Stimulated activated CD8-positive, alpha-beta memory T cell treated with anti-CD3 and anti-CD28 coated beads, Interleukin-2, amount 100 ng/mL, for 1 hour (primary cell): ENCODE results near the gene CDC7.

Experiments
- DNase-seq, 2 donors: peaks; one replicate each; pipeline ENCODE4 v3.0.0-alpha.2; 2020; ENCODE audit warnings: low read depth in 2 of 2

CDC7 gene

GRCh38 chr1:91548376-91549040, 47.9 kb downstream of the CDC7 start:
- DNase-seq, result no peak

- DNase-seq, result peak in 1 of 2 donors; percentile 14
Measured at GRCh38 chr1:91549041-91549735, 48.5 kb downstream of the CDC7 start.

- DNase-seq, result no peak
Measured at GRCh38 chr1:91550961-91551360, 50.3 kb downstream of the CDC7 start.

GRCh38 chr1:91552091-91552490, 51.4 kb downstream of the CDC7 start:
- no peak for DNase-seq

GRCh38 chr1:91552596-91552995, 51.9 kb downstream of the CDC7 start:
- no peak for DNase-seq

- DNase-seq, result no peak
Measured at GRCh38 chr1:91553177-91553591, 52.5 kb downstream of the CDC7 start.

- DNase-seq, result no peak
Measured at GRCh38 chr1:91555074-91555730, 54.6 kb downstream of the CDC7 start.

- peak; percentile 18 to 35 for DNase-seq
Measured at GRCh38 chr1:91555821-91556531, 55.3 kb downstream of the CDC7 start.

- no peak for DNase-seq
Measured at GRCh38 chr1:91556556-91556955, 55.9 kb downstream of the CDC7 start.

- DNase-seq, result no peak
Measured at GRCh38 chr1:91557039-91557690, 56.5 kb downstream of the CDC7 start.

GRCh38 chr1:91557826-91558225, 57.2 kb downstream of the CDC7 start:
- DNase-seq, result no peak

GRCh38 chr1:91559046-91559750, 58.5 kb downstream of the CDC7 start:
- DNase-seq, result no peak

- no peak for DNase-seq
Measured at GRCh38 chr1:91559838-91560565, 59.4 kb downstream of the CDC7 start.

- DNase-seq, result no peak
Measured at GRCh38 chr1:91564888-91565701, 64.4 kb downstream of the CDC7 start.

GRCh38 chr1:91567583-91567982, 66.9 kb downstream of the CDC7 start:
- DNase-seq, result no peak

- DNase-seq, result no peak
Measured at GRCh38 chr1:91568261-91568660, 67.6 kb downstream of the CDC7 start.

GRCh38 chr1:91569411-91570119, 68.9 kb downstream of the CDC7 start:
- DNase-seq, result no peak

- no peak for DNase-seq
Measured at GRCh38 chr1:91570120-91570448, 69.4 kb downstream of the CDC7 start.

- DNase-seq, result no peak
Measured at GRCh38 chr1:91572044-91572443, 71.4 kb downstream of the CDC7 start.
